HCT116 (cell line): ENCODE data around the gene POGLUT3.

Source experiments
- ATF3 ChIP-seq: IDR thresholded peaks from 2 replicates; pipeline ENCODE4 v1.6.1; 2012
- CTCF ChIP-seq, 3 experiments: fragments of 200-600 bp in 1 of 3; sonication (generic) in 1 of 3; IDR thresholded peaks in 2 of 3; conservative IDR thresholded peaks in 1 of 3; 2 replicates each; pipeline ENCODE4 v1.5.1; 2012 to 2017; ENCODE audit warnings: low read depth in 2 of 3, low read length in 2 of 3, antibody characterized with exemption in 1 of 3, borderline replicate concordance in 1 of 3, control low read depth in 1 of 3, mild to moderate bottlenecking in 1 of 3, mixed read lengths in 1 of 3, mixed run types in 1 of 3, moderate library complexity in 1 of 3; ENCODE audit not compliant: insufficient read depth in 1 of 3
- MAX ChIP-seq: IDR thresholded peaks from 2 replicates; pipeline ENCODE4 v1.6.1; 2012
- POLR2A ChIP-seq: IDR thresholded peaks from 2 replicates; pipeline ENCODE4 v1.7.0; 2011; ENCODE audit warnings: borderline replicate concordance; ENCODE audit not compliant: insufficient read depth, insufficient read length; ENCODE audit errors: extremely low read depth
- POLR2AphosphoS5 ChIP-seq: IDR thresholded peaks from 2 replicates; pipeline ENCODE4 v1.6.1; 2011; ENCODE audit warnings: mild to moderate bottlenecking, low read depth, low read length, moderate library complexity
- SIN3A ChIP-seq: IDR thresholded peaks from 2 replicates; pipeline ENCODE4 v1.6.1; 2012; ENCODE audit warnings: low read depth
- YY1 ChIP-seq: IDR thresholded peaks from 2 replicates; pipeline ENCODE4 v1.6.1; 2011; ENCODE audit warnings: low read length, low read depth, moderate library complexity, mild to moderate bottlenecking; ENCODE audit not compliant: insufficient replicate concordance; ENCODE audit errors: extremely low read depth
- ZNF274 ChIP-seq: fragments of 200-500 bp; sonication (Bioruptor generic); IDR thresholded peaks from 2 replicates; pipeline ENCODE4 v1.6.1; 2014; ENCODE audit warnings: mild to moderate bottlenecking, low read depth, low read length, inconsistent platforms

- TF ChIP-seq POLR2A = no peak
- TF ChIP-seq CTCF (IDR thresholded peaks at IDR 0.05 in 2 of 3, conservative IDR thresholded peaks at IDR 0.05 in 1 of 3; ENCODE audit: borderline replicate concordance in 1 of 3, insufficient read depth in 1 of 3, low read depth in 2 of 3, low read length in 2 of 3) = no peak
- no peak for TF ChIP-seq YY1
- TF ChIP-seq MAX = no peak
- no peak for TF ChIP-seq SIN3A
- no peak for TF ChIP-seq POLR2AphosphoS5
- no peak for TF ChIP-seq ATF3
- no peak for TF ChIP-seq ZNF274
These were observed 44.9 kb downstream of the POGLUT3 start for GRCh38 chr11:108453207-108453835.
